Measurements from ENCODE around the gene CARMIL1. TPM values are rescaled to one million over a fixed set of nuclear protein-coding genes. Genes with fewer than 3 reads are reported as not detected.

The CARMIL1 gene
- total RNA-seq, 1 donor from 2014 or later, result 0.77 TPM

DNA sequence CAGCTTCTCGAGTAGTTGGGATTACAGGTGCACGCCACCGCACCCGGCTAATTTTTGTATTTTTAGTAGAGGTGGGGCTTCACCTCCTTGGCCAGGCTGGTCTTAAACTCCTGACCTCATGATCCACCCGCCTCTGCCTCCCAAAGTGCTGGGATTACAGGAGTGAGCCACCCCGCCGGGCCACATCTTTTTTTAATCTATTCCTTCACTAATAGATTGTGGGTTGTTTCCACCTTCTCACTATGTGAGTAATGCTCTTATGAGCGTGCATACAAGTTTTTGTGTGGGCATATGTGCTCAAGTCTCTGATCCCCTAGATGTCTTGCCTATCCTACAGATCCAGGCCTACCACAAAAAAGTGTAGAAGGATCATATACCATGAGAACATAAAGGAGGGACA, 30.7 kb downstream of the CARMIL1 start:
- no peak for DNase-seq (ENCODE audit: low read depth in 2 of 2)

DNA sequence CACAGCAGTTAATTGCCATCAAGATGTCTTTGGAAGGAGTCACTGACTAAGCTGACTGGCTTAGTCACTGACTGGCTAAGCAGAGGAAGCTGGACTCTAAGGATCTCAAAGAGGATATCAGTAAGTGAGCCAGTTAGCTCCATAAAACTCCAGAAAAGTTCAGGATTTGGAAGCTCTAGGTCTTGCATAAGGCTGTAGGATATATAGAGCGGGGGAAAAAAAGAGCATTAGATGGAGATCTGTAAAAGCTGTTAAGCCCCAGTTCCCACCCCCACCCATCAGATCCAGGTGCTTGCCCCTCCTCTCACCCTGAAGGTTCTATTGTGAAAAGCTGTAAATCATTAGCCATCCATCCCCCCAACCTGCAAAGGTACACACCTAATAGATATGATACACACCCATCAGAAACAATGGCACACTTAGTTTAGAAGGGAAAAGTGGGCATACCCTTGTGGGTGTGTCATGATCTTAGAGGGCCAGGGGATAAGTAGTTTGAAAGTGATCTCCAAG, 32.2 kb downstream of the CARMIL1 start:
- no peak for DNase-seq (ENCODE audit: low read depth in 2 of 2)

DNA sequence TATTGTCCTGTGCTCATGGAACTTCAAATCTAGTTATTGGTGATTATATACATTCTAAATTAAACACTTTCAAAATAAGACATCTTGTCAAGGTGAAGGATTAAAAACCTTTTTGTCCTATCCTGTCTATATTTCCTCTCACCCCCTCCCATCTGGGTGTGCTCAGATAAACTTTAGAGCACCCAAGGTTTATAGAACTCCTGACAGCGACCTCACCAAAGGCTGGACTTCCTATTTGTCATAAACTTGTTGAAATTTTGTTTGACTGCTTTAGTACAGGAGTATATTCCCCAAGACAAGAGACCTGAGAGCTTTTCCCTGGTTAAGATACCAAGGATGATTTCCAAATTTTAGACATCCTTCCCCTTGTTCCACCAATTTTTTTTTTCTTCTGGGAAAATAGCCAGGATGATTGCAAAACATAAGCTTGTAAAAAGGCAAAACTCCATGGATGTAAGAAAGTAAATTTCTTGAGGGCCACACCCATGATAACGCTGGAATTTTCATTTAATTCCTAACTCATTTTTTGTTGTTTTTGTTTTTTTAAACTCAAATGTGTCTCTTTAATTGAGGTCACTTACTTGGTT, 33.0 kb downstream of the CARMIL1 start:
- no peak for DNase-seq (ENCODE audit: low read depth in 2 of 2)

GRCh38 chr6:25312703-25313102, 33.5 kb downstream of the CARMIL1 start:
- no peak for DNase-seq (ENCODE audit: low read depth in 2 of 2)

DNA sequence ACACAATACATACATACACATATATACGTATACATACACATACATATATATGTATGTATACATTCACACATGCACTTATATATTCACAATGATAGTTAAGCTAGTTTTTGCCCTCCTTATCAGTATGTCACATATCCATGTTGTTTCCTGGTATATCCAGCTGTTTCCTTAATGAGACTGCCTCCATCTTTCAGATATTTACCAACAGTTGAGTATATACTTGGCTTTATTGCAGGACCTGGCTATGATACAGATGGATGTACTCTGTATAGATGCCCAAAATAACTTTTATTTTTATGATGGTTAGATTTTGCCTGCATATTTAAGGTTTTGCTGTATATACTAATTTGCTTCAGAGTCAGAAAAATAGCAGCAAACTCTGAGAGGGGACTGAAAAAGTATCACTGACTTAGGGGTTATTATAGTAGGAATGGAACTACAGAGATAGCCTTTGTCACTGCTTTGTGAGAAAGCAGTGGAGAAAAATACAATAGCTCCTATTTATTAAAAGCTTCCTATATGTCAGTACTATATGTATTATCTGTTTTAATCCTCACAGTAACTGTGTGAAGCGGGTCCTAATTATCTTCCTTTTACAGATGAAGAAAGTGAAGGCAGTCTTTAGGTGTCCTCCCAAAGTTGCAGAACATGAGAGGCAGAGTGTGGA, 35.5 kb downstream of the CARMIL1 start:
- no peak for DNase-seq (ENCODE audit: low read depth in 2 of 2)

GRCh38 chr6:25315194-25316177, 36.3 kb downstream of the CARMIL1 start:
- DNase-seq (ENCODE audit: low read depth in 2 of 2), result no peak

GRCh38 chr6:25316626-25317025, 37.5 kb downstream of the CARMIL1 start:
- no peak for DNase-seq (ENCODE audit: low read depth in 2 of 2)

GRCh38 chr6:25318589-25318988, 39.4 kb downstream of the CARMIL1 start:
- no peak for DNase-seq (ENCODE audit: low read depth in 2 of 2)

GRCh38 chr6:25320459-25320858, 41.3 kb downstream of the CARMIL1 start:
- no peak for DNase-seq (ENCODE audit: low read depth in 2 of 2)

- DNase-seq (ENCODE audit: low read depth in 2 of 2), result no peak
Measured at GRCh38 chr6:25322692-25323091, 43.5 kb downstream of the CARMIL1 start.

GRCh38 chr6:25324066-25324762, 45.0 kb downstream of the CARMIL1 start:
- no peak for DNase-seq (ENCODE audit: low read depth in 2 of 2)

- DNase-seq (ENCODE audit: low read depth in 2 of 2), result no peak
Measured at GRCh38 chr6:25326126-25326525, 47.0 kb downstream of the CARMIL1 start.

GRCh38 chr6:25326960-25327359, 47.8 kb downstream of the CARMIL1 start:
- no peak for DNase-seq (ENCODE audit: low read depth in 2 of 2)

- no peak for DNase-seq (ENCODE audit: low read depth in 2 of 2)
Measured at GRCh38 chr6:25327432-25327831, 48.3 kb downstream of the CARMIL1 start.

- no peak for DNase-seq (ENCODE audit: low read depth in 2 of 2)
Measured at GRCh38 chr6:25329161-25329817, 50.1 kb downstream of the CARMIL1 start.

DNA sequence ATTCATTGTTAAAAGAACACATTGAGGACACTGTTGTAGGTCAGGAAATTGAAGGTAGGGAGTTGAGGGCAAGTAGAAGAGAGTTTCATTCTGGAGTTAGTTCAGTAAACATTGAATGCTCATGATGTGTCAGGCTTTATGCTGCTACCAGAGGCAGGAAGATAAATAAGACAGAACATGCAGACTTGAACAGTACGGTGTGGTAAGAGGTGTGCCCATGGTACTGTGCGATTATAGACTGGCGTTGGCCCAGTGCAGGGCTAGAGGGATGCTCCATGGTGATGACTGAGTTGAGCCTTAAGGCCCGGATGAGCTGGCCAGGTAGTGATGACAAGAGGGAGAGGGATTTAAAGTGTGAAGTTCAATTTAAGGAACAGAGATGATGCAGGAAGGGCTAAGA, 50.8 kb downstream of the CARMIL1 start:
- DNase-seq (ENCODE audit: low read depth in 2 of 2), result no peak

- no peak for DNase-seq (ENCODE audit: low read depth in 2 of 2)
Measured at GRCh38 chr6:25330796-25331685, 51.9 kb downstream of the CARMIL1 start.

DNA sequence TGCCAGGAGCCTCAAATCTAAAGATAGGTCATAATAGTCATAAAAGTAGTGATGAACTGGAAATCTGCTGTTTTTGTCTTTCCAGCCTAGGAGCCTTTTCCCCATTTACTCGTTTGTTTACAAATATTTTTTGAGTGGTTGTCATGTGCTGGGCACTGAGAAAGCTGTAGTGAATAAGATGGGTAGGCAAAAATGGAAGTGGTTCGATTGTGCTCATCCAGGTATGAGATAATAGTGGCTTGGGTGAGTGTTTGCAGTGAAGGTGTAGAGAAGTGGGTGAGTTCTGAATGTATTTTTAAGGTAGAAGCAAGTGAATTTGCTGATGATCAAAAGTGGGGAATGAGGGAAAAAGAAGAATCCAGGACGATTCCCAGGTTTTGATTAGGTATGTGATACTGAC, 53.0 kb downstream of the CARMIL1 start:
- DNase-seq (ENCODE audit: low read depth in 2 of 2), result no peak

DNA sequence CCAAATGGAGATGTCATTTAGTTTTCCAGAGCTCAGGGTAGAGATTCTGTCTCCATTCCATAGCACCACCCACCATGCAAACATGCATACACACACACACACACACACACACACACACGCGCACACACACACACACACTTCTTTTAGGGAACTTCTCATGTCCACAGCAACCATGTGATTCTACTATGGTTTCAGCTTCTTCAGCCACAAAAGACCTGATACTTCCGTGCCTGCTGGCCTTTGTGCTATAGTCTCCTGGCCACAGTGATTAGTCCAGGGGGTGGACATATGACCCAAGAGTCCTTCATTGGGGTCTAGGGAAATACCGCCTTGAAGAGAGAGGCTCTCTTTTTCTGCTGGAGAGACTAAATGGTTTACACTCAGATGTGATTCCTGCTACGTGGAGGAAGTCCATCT, 53.5 kb downstream of the CARMIL1 start:
- DNase-seq (ENCODE audit: low read depth in 2 of 2), result no peak

DNA sequence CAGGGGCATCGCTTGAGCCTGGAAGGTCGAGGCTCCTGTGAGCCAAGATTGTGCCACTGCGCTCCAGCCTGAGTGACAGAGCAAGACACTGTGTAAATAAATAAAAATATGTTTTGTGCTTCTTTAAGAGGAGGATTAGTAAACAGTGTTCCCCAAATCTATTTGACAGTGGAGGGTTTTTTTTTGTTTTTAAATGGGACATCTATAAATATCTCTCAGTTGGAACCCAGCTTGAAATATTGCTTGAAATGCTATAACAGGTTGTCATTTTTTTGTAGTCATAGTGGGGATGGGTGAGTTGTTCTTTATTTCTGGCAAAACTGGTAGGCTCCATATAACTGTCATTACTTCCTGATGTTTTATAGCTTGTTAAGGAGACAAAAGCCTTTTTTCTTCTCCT, 54.3 kb downstream of the CARMIL1 start:
- DNase-seq (ENCODE audit: low read depth in 2 of 2), result no peak

All from dermis microvascular lymphatic vessel endothelial cell (primary cell).